ENCODE measurements around the gene MACROD2.

The MACROD2 gene

DNA sequence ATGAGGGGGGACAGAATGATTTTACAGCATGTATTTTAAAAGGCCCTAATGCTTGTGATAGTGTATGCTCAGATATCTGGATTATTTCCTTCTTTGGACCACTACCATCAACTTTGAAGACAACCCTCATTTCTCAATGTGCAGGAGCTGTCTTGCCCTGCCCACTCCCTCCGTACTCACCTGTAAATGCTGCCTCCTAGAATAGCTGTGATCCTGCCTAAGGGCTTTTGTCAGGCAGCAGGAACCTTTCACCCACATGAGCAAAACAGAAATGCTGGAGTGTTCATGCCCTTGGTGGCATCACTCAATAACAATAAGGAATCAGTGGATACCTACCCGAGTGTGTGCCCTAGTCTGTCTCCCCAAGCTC is 1065.7 kb downstream of the MACROD2 start:
- H3K27me3 Mint-ChIP-seq (ENCODE audit: low read depth): no peaks in the 10 kb centered on the region
- peaks cover 21% of the 10 kb centered on the region for H3K9me3 Mint-ChIP-seq
- no peak for DNase-seq (ENCODE audit: low spot score)
- H3K27ac Mint-ChIP-seq: no peak overlapping the region
- no peaks in the 10 kb centered on the region for H3K36me3 Mint-ChIP-seq (ENCODE audit: low read depth)
- H3K4me3 Mint-ChIP-seq: no peak overlapping the region
- H3K4me1 Mint-ChIP-seq (ENCODE audit: low read depth): no peaks in the 10 kb centered on the region

- Mint-ChIP-seq H3K27ac (no peak overlapping the region), H3K4me3 (no peak overlapping the region), H3K4me1 (ENCODE audit: low read depth) (no peaks in the 10 kb centered on the region), H3K27me3 (ENCODE audit: low read depth) (no peaks in the 10 kb centered on the region), H3K36me3 (ENCODE audit: low read depth) (no peaks in the 10 kb centered on the region), H3K9me3 (peaks cover 21% of the 10 kb centered on the region)
- no peak for DNase-seq (ENCODE audit: low spot score)
Measured at GRCh38 chr20:15061955-15062354, 1066.6 kb downstream of the MACROD2 start.

GRCh38 chr20:15063081-15063480 is 1067.8 kb downstream of the MACROD2 start:
- H3K4me3 Mint-ChIP-seq: no peak overlapping the region
- no peak overlapping the region for H3K27ac Mint-ChIP-seq
- no peaks in the 10 kb centered on the region for H3K27me3 Mint-ChIP-seq (ENCODE audit: low read depth)
- H3K9me3 Mint-ChIP-seq: peaks cover 13% of the 10 kb centered on the region
- H3K4me1 Mint-ChIP-seq (ENCODE audit: low read depth): no peaks in the 10 kb centered on the region
- H3K36me3 Mint-ChIP-seq (ENCODE audit: low read depth): no peaks in the 10 kb centered on the region
- no peak for DNase-seq (ENCODE audit: low spot score)

DNA sequence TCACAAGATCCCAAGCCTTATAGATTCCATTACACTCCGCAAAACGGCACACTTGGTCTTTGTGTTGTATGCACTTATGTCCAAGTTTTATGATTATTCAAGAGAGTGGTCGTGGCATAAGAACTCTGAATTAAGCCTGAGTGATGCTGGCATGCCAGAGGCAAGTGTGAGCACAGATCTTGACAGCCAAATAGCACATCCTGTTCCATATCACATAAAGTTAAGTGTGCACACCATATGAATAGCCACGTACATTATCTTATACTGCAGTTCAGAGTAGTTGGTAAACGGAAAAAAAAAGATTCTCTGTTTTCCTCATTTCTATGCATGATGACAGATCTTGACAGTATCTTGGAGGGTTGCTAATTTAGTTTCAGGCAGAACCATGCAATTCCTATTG is 1069.4 kb downstream of the MACROD2 start:
- Mint-ChIP-seq H3K4me1 (ENCODE audit: low read depth) (no peaks in the 10 kb centered on the region), H3K36me3 (ENCODE audit: low read depth) (no peaks in the 10 kb centered on the region), H3K27ac (no peak overlapping the region), H3K9me3 (peaks cover 19% of the 10 kb centered on the region), H3K4me3 (no peak overlapping the region), H3K27me3 (ENCODE audit: low read depth) (no peaks in the 10 kb centered on the region)
- no peak for DNase-seq (ENCODE audit: low spot score)

- Mint-ChIP-seq H3K9me3 (peaks cover 14% of the 10 kb centered on the region), H3K4me3 (no peak overlapping the region), H3K4me1 (ENCODE audit: low read depth) (no peaks in the 10 kb centered on the region), H3K27ac (no peak overlapping the region), H3K36me3 (ENCODE audit: low read depth) (no peaks in the 10 kb centered on the region), H3K27me3 (ENCODE audit: low read depth) (no peaks in the 10 kb centered on the region)
- no peak for DNase-seq (ENCODE audit: low spot score)
Measured at GRCh38 chr20:15065794-15066193, 1070.5 kb downstream of the MACROD2 start.

DNA sequence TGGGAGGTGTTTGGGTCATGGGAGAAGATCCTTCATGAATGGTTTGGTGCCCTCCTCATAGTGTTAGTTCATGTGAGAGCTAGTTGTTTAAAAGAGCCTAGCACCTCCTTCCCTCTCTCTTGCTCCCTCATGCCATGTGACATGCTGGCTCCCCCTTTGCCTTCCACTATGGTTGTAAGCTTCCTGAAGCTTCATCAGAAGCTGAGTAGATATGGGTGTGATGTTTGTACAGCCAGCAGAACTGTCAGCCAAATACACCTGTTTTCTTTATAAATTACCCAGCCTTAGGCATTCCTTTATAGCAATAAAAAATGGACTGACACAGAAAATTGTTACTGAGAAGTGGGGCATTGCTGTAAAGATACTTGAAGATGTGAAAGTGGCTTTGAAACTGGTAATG is 1073.2 kb downstream of the MACROD2 start:
- no peak for DNase-seq (ENCODE audit: low spot score)
- no peak overlapping the region for H3K4me3 Mint-ChIP-seq
- no peaks in the 10 kb centered on the region for H3K4me1 Mint-ChIP-seq (ENCODE audit: low read depth)
- peaks cover 7% of the 10 kb centered on the region for H3K9me3 Mint-ChIP-seq
- H3K27ac Mint-ChIP-seq: no peak overlapping the region
- no peaks in the 10 kb centered on the region for H3K27me3 Mint-ChIP-seq (ENCODE audit: low read depth)
- no peaks in the 10 kb centered on the region for H3K36me3 Mint-ChIP-seq (ENCODE audit: low read depth)

DNA sequence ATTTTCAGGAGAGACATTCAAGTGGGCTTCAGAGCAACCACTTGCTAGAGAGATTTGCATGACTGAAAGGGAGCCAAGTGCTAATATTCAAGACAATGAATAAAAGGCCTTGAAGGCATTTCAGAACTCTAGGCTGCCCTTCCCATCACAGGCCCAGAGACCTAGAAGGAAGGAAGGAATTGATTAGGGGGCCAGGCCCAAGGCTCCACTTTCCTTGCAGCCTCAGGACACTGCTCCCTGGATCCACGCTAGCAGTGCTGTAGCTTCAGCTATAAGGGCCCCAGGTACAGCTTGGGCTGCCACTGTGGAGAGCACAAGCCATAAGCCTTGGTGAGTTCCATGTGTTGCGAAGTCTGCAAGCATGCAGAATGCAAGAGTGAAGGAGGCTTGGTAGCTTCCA is 1074.0 kb downstream of the MACROD2 start:
- no peaks in the 10 kb centered on the region for H3K4me1 Mint-ChIP-seq (ENCODE audit: low read depth)
- no peaks in the 10 kb centered on the region for H3K27me3 Mint-ChIP-seq (ENCODE audit: low read depth)

DNA sequence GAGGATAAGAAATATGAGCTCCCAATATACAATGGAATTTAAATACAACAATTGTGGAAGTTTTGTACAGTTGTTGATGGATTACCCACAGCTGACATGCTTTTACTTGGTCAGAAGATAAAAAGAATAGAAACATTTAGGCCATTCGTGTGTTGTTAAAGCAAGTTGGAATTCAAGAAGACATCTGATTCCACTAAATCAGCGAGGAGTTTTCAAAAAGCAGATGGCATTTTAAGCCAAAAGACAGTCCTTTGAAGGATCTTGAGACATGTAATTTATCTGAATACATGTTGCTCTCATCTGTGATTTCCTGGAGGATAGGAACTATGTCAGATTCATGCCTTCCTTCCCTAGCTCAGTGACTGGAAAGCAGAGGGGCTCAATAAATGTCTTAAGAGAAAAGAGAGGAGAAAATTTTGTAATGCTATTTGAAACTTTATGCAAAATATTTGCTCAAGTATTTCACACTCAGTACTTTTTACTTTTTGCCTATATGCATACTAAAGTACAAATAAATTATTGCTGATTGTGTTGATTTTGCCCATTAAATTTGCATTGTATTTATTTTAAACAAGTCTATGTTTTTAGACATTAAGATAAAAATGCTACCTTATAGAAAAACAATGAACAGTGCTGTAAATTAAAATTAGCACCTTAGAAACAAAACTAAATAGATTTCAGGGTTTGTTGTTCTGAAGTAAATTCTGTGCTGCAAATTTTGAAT is 1075.9 kb downstream of the MACROD2 start:
- no peak for DNase-seq (ENCODE audit: low spot score)
- H3K36me3 Mint-ChIP-seq (ENCODE audit: low read depth): no peaks in the 10 kb centered on the region
- H3K4me1 Mint-ChIP-seq (ENCODE audit: low read depth): no peaks in the 10 kb centered on the region
- H3K27me3 Mint-ChIP-seq (ENCODE audit: low read depth): no peaks in the 10 kb centered on the region
- H3K9me3 Mint-ChIP-seq: peaks cover 11% of the 10 kb centered on the region
- H3K4me3 Mint-ChIP-seq: no peak overlapping the region
- no peak overlapping the region for H3K27ac Mint-ChIP-seq

More for the DNA sequence above, 1074.0 kb downstream of the MACROD2 start:
- H3K4me3 Mint-ChIP-seq: no peak overlapping the region
- H3K9me3 Mint-ChIP-seq: peaks cover 7% of the 10 kb centered on the region
- H3K27ac Mint-ChIP-seq: no peak overlapping the region
- no peaks in the 10 kb centered on the region for H3K36me3 Mint-ChIP-seq (ENCODE audit: low read depth)
- DNase-seq (ENCODE audit: low spot score): no peak

DNA sequence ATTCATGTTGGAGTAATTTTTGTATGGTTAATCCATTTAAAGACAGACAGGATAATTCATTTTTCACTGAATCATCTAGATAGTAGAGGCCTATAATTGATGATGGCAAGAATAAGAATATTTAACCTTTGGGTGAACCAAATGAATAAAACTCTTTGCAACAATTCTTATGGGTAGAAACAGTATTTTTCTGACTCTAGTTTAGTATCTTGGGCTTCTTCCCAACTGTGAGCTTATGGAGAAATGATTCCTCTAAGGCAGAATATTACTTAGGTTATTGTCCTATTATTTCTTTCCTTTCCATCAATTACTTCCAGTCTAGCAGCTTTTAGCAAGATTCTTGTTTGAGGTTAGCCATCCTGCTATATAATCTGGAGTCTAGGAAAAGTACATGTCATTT is 1077.0 kb downstream of the MACROD2 start:
- no peaks in the 10 kb centered on the region for H3K36me3 Mint-ChIP-seq (ENCODE audit: low read depth)
- no peak overlapping the region for H3K4me3 Mint-ChIP-seq
- H3K4me1 Mint-ChIP-seq (ENCODE audit: low read depth): no peaks in the 10 kb centered on the region
- no peak for DNase-seq (ENCODE audit: low spot score)
- H3K9me3 Mint-ChIP-seq: peaks cover 15% of the 10 kb centered on the region
- no peaks in the 10 kb centered on the region for H3K27me3 Mint-ChIP-seq (ENCODE audit: low read depth)
- no peak overlapping the region for H3K27ac Mint-ChIP-seq

DNA sequence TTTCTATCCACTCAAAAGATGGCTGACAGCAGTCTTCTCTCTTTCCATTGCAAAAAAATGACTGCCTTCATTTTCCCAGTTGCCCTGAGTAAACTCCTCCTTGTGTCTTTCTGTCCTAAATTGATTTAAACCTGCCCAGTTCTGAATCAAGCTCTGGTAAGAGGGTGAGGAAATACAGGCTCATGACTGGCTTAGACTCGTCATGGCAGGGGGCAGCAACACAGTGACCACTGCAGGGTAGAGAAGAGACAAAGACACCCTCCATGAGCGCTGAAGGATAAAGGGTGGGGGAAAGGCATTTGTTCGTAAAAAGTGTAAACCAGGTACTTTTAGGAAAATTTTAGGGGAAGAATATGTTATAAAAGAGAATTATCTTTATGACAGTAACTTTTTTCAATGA is 1080.3 kb downstream of the MACROD2 start:
- H3K27ac Mint-ChIP-seq: no peak overlapping the region
- H3K4me3 Mint-ChIP-seq: no peak overlapping the region
- no peaks in the 10 kb centered on the region for H3K4me1 Mint-ChIP-seq (ENCODE audit: low read depth)
- peaks cover 14% of the 10 kb centered on the region for H3K9me3 Mint-ChIP-seq
- no peaks in the 10 kb centered on the region for H3K27me3 Mint-ChIP-seq (ENCODE audit: low read depth)
- no peaks in the 10 kb centered on the region for H3K36me3 Mint-ChIP-seq (ENCODE audit: low read depth)
- no peak for DNase-seq (ENCODE audit: low spot score)

DNA sequence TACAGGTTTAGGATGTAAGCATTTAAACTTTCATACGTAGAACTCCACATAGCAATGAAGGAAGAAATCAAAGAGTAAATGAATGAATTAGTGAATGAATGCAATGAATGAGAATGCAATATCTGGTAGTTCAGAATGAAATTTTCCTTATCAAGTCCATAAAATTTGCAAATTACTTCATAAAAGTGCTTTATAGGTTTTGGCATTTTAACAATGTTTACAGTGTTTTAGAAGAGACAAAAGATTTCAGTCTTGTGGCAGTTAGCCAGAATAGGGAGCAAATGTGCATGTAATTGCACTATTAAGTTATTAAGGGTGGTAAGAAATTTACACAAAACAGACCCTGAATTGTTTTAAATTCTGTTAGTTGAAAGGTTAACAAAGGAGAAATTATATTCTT is 1081.5 kb downstream of the MACROD2 start:
- no peaks in the 10 kb centered on the region for H3K4me1 Mint-ChIP-seq (ENCODE audit: low read depth)
- no peak overlapping the region for H3K27ac Mint-ChIP-seq
- no peaks in the 10 kb centered on the region for H3K36me3 Mint-ChIP-seq (ENCODE audit: low read depth)
- no peak overlapping the region for H3K4me3 Mint-ChIP-seq
- no peaks in the 10 kb centered on the region for H3K27me3 Mint-ChIP-seq (ENCODE audit: low read depth)
- peaks cover 14% of the 10 kb centered on the region for H3K9me3 Mint-ChIP-seq
- no peak for DNase-seq (ENCODE audit: low spot score)

DNA sequence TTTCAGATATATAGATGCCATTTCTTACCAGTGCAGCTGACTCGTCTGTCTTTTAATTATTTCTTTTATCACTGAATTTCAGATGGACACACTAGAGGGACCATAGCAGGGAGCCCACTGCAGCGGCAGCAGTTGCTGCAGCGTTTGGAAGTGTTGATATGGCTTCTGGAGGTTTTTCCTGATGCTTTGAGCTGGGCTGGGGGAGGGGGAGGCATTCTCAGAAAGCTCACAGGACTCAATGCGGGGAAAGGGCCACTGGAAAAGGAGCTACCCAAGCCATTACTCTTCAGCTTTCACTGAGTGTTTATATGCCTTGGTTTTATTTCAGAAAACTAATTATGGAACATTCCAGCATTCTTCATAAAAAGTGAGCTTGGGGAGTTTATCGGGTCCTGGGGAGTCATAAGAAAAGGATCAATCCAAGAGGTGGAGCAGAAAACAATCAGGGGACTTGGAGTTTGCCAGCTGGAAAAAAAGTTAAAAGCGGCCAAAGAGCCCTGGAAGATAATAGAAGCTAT is 1082.5 kb downstream of the MACROD2 start:
- no peak for DNase-seq (ENCODE audit: low spot score)
- Mint-ChIP-seq H3K4me1 (ENCODE audit: low read depth) (no peaks in the 10 kb centered on the region), H3K27ac (no peak overlapping the region), H3K36me3 (ENCODE audit: low read depth) (no peaks in the 10 kb centered on the region), H3K4me3 (no peak overlapping the region), H3K27me3 (ENCODE audit: low read depth) (no peaks in the 10 kb centered on the region), H3K9me3 (peaks cover 17% of the 10 kb centered on the region)

- no peak for DNase-seq (ENCODE audit: low spot score)
- no peak overlapping the region for H3K4me3 Mint-ChIP-seq
- no peaks in the 10 kb centered on the region for H3K36me3 Mint-ChIP-seq (ENCODE audit: low read depth)
- no peaks in the 10 kb centered on the region for H3K27me3 Mint-ChIP-seq (ENCODE audit: low read depth)
- peaks cover 16% of the 10 kb centered on the region for H3K9me3 Mint-ChIP-seq
- no peak overlapping the region for H3K27ac Mint-ChIP-seq
- no peaks in the 10 kb centered on the region for H3K4me1 Mint-ChIP-seq (ENCODE audit: low read depth)
Measured at GRCh38 chr20:15079594-15080340, 1084.5 kb downstream of the MACROD2 start.

- Mint-ChIP-seq H3K4me1 (ENCODE audit: low read depth) (no peaks in the 10 kb centered on the region), H3K27me3 (ENCODE audit: low read depth) (no peaks in the 10 kb centered on the region), H3K36me3 (ENCODE audit: low read depth) (no peaks in the 10 kb centered on the region), H3K27ac (no peak overlapping the region), H3K4me3 (no peak overlapping the region), H3K9me3 (peaks cover 13% of the 10 kb centered on the region)
- no peak for DNase-seq (ENCODE audit: low spot score)
Measured at GRCh38 chr20:15081261-15081660, 1085.9 kb downstream of the MACROD2 start.
